A673 (cell line): ENCODE data around the gene C6orf62. TPM values are rescaled to one million over a fixed set of nuclear protein-coding genes. Genes with fewer than 3 reads are reported as not detected.

ENCODE experiments used
- BruUV-seq: library from RNA; stranded (reverse); fragments of 400-500 nt; replicated peaks from 2 replicates; lab custom pipeline; 2021; lab: Mats Ljungman, UMichigan
- CTCF ChIA-PET: fragments of 300-600 bp; sonication (Branson Sonifier 250); formaldehyde crosslinking; loops from one replicate; lab custom pipeline; 2022; ENCODE audit warnings: antibody characterized with exemption; lab: Charles Lee
- POLR2A ChIA-PET: fragments of 300-600 bp; sonication (Branson Sonifier 250); formaldehyde crosslinking; loops from one replicate; lab custom pipeline; 2022; ENCODE audit warnings: antibody characterized with exemption; ENCODE audit not compliant: low non-redundant PET; lab: Charles Lee
- DNase-seq: peaks from one replicate; pipeline ENCODE4 v3.0.0-alpha.2; 2015; ENCODE audit warnings: low spot score
- H3K27ac ChIP-seq: fragments of 200-600 bp; sonication (generic); 2 replicates; pipeline ENCODE4 v1.5.1; 2016; ENCODE audit warnings: mixed run types, low read depth, mild to moderate bottlenecking, mixed read lengths, antibody characterized with exemption, low read length; ENCODE audit not compliant: poor library complexity, severe bottlenecking
- H3K27me3 ChIP-seq: fragments of 200-600 bp; sonication (generic); replicated peaks from 2 replicates; pipeline ENCODE4 v1.6.1; 2017; ENCODE audit warnings: mixed run types, low read depth, mild to moderate bottlenecking, mixed read lengths, antibody characterized with exemption, low read length; ENCODE audit not compliant: insufficient read depth, poor library complexity
- H3K36me3 ChIP-seq: fragments of 200-600 bp; sonication (generic); 2 replicates; pipeline ENCODE4 v1.6.1; 2016; ENCODE audit warnings: mixed run types, mild to moderate bottlenecking, mixed read lengths, antibody characterized with exemption, low read length; ENCODE audit not compliant: insufficient read depth, poor library complexity, severe bottlenecking
- H3K4me1 ChIP-seq: fragments of 200-600 bp; sonication (generic); 2 replicates; pipeline ENCODE4 v1.6.1; 2017; ENCODE audit warnings: mixed run types, mild to moderate bottlenecking, mixed read lengths, antibody characterized with exemption, low read length; ENCODE audit not compliant: insufficient read depth, poor library complexity, severe bottlenecking
- H3K4me3 ChIP-seq: fragments of 200-600 bp; sonication (generic); 2 replicates; pipeline ENCODE4 v1.5.1; 2016; ENCODE audit warnings: low read depth, mixed run types, mild to moderate bottlenecking, mixed read lengths, low read length; ENCODE audit not compliant: poor library complexity, severe bottlenecking
- H3K9me3 ChIP-seq: fragments of 200-600 bp; sonication (generic); 2 replicates; pipeline ENCODE4 v1.6.1; 2016; ENCODE audit warnings: mixed run types, low read depth, mild to moderate bottlenecking, mixed read lengths, antibody characterized with exemption, low read length; ENCODE audit not compliant: poor library complexity, severe bottlenecking
- EZH2 ChIP-seq: fragments of 200-600 bp; sonication (generic); IDR thresholded peaks from 2 replicates; pipeline ENCODE4 v1.6.1; 2017; ENCODE audit warnings: borderline replicate concordance, low read depth, mild to moderate bottlenecking, mixed read lengths, antibody characterized with exemption, low read length; ENCODE audit not compliant: poor library complexity, severe bottlenecking
- intact Hi-C: fragments of 100-400 bp; cut with micrococcal nuclease; formaldehyde crosslinking; loops from one replicate; pipeline ENCODE4 v1.10.0; 2022; ENCODE audit not compliant: unreplicated experiment
- total RNA-seq: library from RNA; stranded (reverse); gene quantifications from 2 replicates; pipeline ENCODE4 v1.2.3, GENCODE V29; 2021
- TF ChIP-seq, protein P1 (sequence below): fragments of 300-800, 200-600 bp; sonication (generic); conservative IDR thresholded peaks from 2 replicates; pipeline ENCODE4 v1.5.1; 2017; ENCODE audit warnings: low read depth, mild to moderate bottlenecking, antibody characterized with exemption, low read length, moderate library complexity, mixed read lengths

Gene C6orf62
- total RNA-seq, 1 experiment from 2014 or later: 107 TPM

DNA sequence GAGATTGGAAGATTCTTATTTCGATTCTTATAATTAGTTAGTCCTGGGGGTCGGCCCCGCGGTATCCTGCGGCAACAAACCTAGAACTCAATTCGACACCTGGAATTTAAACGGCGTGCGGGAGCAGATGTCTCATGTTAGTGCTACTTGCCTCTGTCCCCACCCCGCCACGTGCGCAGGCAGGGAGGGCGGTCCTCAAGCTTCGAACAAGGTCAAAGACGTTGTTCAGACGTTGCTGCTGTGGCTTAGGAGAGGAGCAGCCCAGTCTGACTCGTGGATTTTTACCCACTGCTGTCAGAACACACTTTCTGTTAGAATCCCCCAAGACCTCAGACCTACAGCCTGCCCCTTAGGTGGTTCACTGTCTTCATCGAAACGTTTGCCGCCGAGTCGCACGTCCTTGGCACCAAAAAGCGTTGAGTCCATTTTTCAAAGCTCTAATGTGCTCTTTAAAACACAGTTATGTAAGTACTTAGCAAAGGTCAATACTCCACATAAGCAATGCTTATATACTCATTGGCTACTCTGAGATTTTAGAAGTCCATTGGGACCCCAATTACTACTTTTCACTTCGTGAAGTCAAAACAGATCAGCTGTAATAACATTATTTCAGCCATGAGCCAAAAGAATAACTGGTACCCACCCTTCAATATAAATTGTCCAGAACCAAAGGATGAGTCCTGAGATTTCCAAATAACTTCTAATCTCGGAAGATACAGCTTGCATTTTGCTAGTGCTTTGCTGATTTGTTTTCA lies 2.7 kb upstream of the C6orf62 start:
- H3K27ac ChIP-seq: peak overlapping the region; percentile 94
- ChIA-PET CTCF (interaction anchor here (0.6 kb wide), 1 partner anchor 17 kb away, joined by 3 read pairs; no protein-coding TSS in a partner anchor), POLR2A (no interaction called here)
- TF ChIP-seq, protein P1, sequence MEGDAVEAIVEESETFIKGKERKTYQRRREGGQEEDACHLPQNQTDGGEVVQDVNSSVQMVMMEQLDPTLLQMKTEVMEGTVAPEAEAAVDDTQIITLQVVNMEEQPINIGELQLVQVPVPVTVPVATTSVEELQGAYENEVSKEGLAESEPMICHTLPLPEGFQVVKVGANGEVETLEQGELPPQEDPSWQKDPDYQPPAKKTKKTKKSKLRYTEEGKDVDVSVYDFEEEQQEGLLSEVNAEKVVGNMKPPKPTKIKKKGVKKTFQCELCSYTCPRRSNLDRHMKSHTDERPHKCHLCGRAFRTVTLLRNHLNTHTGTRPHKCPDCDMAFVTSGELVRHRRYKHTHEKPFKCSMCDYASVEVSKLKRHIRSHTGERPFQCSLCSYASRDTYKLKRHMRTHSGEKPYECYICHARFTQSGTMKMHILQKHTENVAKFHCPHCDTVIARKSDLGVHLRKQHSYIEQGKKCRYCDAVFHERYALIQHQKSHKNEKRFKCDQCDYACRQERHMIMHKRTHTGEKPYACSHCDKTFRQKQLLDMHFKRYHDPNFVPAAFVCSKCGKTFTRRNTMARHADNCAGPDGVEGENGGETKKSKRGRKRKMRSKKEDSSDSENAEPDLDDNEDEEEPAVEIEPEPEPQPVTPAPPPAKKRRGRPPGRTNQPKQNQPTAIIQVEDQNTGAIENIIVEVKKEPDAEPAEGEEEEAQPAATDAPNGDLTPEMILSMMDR: no peak
- TF ChIP-seq EZH2: no peak
- no peaks in the 10 kb centered on the region for H3K9me3 ChIP-seq
- H3K4me3 ChIP-seq: peak overlapping the region; percentile 81
- TSS peak; percentile 95 for BruUV-seq
- no peak for DNase-seq
- H3K4me1 ChIP-seq: peaks cover 11% of the 10 kb centered on the region
- no peaks in the 10 kb centered on the region for H3K27me3 ChIP-seq
- H3K36me3 ChIP-seq: peaks cover 5% of the 10 kb centered on the region
- intact Hi-C loops: loop anchor here (2.0 kb wide), 1 partner anchor 53 kb away; the partner anchor contains the start of gene GMNN

- ChIA-PET CTCF (interaction anchor here (0.6 kb wide), 1 partner anchor 16 kb away, joined by 3 read pairs; no protein-coding TSS in a partner anchor), POLR2A (no interaction called here)
- intact Hi-C loops: loop anchor here (2.0 kb wide), 1 partner anchor 54 kb away; the partner anchor contains the start of gene GMNN
- Histone ChIP-seq H3K27me3 (no peaks in the 10 kb centered on the region), H3K36me3 (peaks cover 13% of the 10 kb centered on the region), H3K9me3 (no peaks in the 10 kb centered on the region), H3K27ac (peak overlapping the region; percentile 94), H3K4me1 (peaks cover 11% of the 10 kb centered on the region), H3K4me3 (peak overlapping the region; percentile 81)
- peak; percentile 100 for DNase-seq
- TF ChIP-seq, protein P1: no peak
- TF ChIP-seq EZH2: no peak
- BruUV-seq: no TSS peak
Observed at GRCh38 chr6:24720604-24721460, 1.9 kb upstream of the C6orf62 start.

GRCh38 chr6:24720131-24720603 lies 1.2 kb upstream of the C6orf62 start:
- ChIA-PET POLR2A (interaction anchor here (0.7 kb wide), 1 partner anchor 702 kb away, joined by 14 read pairs; no protein-coding TSS in a partner anchor), CTCF (interaction anchor here (0.6 kb wide), 1 partner anchor 137 kb away, joined by 3 read pairs; no protein-coding TSS in a partner anchor)
- BruUV-seq: no TSS peak
- TF ChIP-seq EZH2: no peak
- TF ChIP-seq, protein P1: peak; percentile 26; the same call in 1 of the 2 replicates
- no peaks in the 10 kb centered on the region for H3K27me3 ChIP-seq
- H3K4me1 ChIP-seq: peaks cover 11% of the 10 kb centered on the region
- H3K27ac ChIP-seq: peak overlapping the region; percentile 94
- H3K9me3 ChIP-seq: no peaks in the 10 kb centered on the region
- intact Hi-C loops: loop anchor here (2.0 kb wide), 1 partner anchor 55 kb away; the partner anchor contains the start of gene GMNN
- DNase-seq: peak; percentile 65
- peak overlapping the region; percentile 81 for H3K4me3 ChIP-seq
- peaks cover 20% of the 10 kb centered on the region for H3K36me3 ChIP-seq
